Putamen (tissue), 1 donor: Measurements from ENCODE around the gene PSMG4.
"Not testable (repeated sequence)": the region's sequence is repeated elsewhere in the genome, so short reads cannot be mapped to it uniquely, and the experiment has no call there.

Source experiments
- DNase-seq: peaks from one replicate; pipeline ENCODE4 v3.0.0-alpha.2; 2016; ENCODE audit warnings: low spot score

Gene PSMG4

GRCh38 chr6:3230900-3231246 is 27.9 kb upstream of the PSMG4 start:
- DNase-seq, result peak; percentile 74

- DNase-seq, result peak; percentile 83
Measured at GRCh38 chr6:3231247-3232016, 27.3 kb upstream of the PSMG4 start.

GRCh38 chr6:3232017-3232945 is 26.5 kb upstream of the PSMG4 start:
- no peak for DNase-seq

GRCh38 chr6:3233321-3233720 is 25.4 kb upstream of the PSMG4 start:
- DNase-seq, result no peak

- no peak for DNase-seq
Measured at GRCh38 chr6:3233904-3234303, 24.8 kb upstream of the PSMG4 start.

- DNase-seq, result no peak
Measured at GRCh38 chr6:3235486-3235885, 23.3 kb upstream of the PSMG4 start.

- no peak for DNase-seq
Measured at GRCh38 chr6:3236005-3236404, 22.7 kb upstream of the PSMG4 start.

- DNase-seq, result no peak
Measured at GRCh38 chr6:3237761-3238662, 20.7 kb upstream of the PSMG4 start.

- no peak for DNase-seq
Measured at GRCh38 chr6:3239110-3239830, 19.5 kb upstream of the PSMG4 start.

- DNase-seq, result no peak
Measured at GRCh38 chr6:3240595-3240994, 18.2 kb upstream of the PSMG4 start.

GRCh38 chr6:3241745-3242144 is 17.0 kb upstream of the PSMG4 start:
- not testable (repeated sequence) for DNase-seq

- DNase-seq, result no peak
Measured at GRCh38 chr6:3242768-3243167, 16.0 kb upstream of the PSMG4 start.

- DNase-seq, result no peak
Measured at GRCh38 chr6:3244003-3244831, 14.5 kb upstream of the PSMG4 start.

- not testable (repeated sequence) for DNase-seq
Measured at GRCh38 chr6:3244832-3245161, 13.9 kb upstream of the PSMG4 start.

GRCh38 chr6:3245216-3245615 is 13.5 kb upstream of the PSMG4 start:
- DNase-seq, result no peak

GRCh38 chr6:3247255-3248146 is 11.2 kb upstream of the PSMG4 start:
- DNase-seq, result peak; percentile 96

- no peak for DNase-seq
Measured at GRCh38 chr6:3249821-3250220, 8.9 kb upstream of the PSMG4 start.

GRCh38 chr6:3250231-3250675 is 8.5 kb upstream of the PSMG4 start:
- DNase-seq, result no peak

GRCh38 chr6:3251462-3252314 is 7.1 kb upstream of the PSMG4 start:
- DNase-seq, result peak; percentile 83
